ACC112 (cell line): ENCODE results near the gene PRSS8.
A peak's percentile ranks its signal among the peaks of the same experiment; 100 is the strongest.

Source experiments
- H2AFZ ChIP-seq: fragments of 200-600 bp; sonication (generic); one replicate; pipeline ENCODE4 v1.6.0; 2017; ENCODE audit warnings: antibody characterized with exemption, low read length; ENCODE audit not compliant: unreplicated experiment
- H3K27ac ChIP-seq: fragments of 200-600 bp; sonication (generic); 2 replicates; pipeline ENCODE4 v1.5.1; 2014; ENCODE audit warnings: low read depth, mild to moderate bottlenecking, antibody characterized with exemption, low read length, moderate library complexity
- H3K27me3 ChIP-seq: fragments of 200-600 bp; sonication (generic); 2 replicates; pipeline ENCODE4 v1.6.1; 2014; ENCODE audit warnings: mild to moderate bottlenecking, antibody characterized with exemption, low read length, moderate library complexity, mixed read lengths; ENCODE audit not compliant: insufficient read depth
- H3K36me3 ChIP-seq: fragments of 200-600 bp; sonication (generic); 2 replicates; pipeline ENCODE4 v1.6.1; 2016; ENCODE audit warnings: mild to moderate bottlenecking, antibody characterized with exemption, low read length, moderate library complexity, mixed read lengths; ENCODE audit not compliant: insufficient read depth
- H3K4me1 ChIP-seq: fragments of 200-600 bp; sonication (generic); one replicate; pipeline ENCODE4 v1.6.1; 2016; ENCODE audit warnings: low read length, mixed read lengths; ENCODE audit not compliant: insufficient read depth, unreplicated experiment, control insufficient read depth
- H3K4me3 ChIP-seq: fragments of 200-600 bp; sonication (generic); 2 replicates; pipeline ENCODE4 v1.5.1; 2014; ENCODE audit warnings: mild to moderate bottlenecking, low read depth, low read length
- H3K79me2 ChIP-seq: fragments of 200-600 bp; sonication (generic); one replicate; pipeline ENCODE4 v1.6.0; 2016; ENCODE audit warnings: low read length; ENCODE audit not compliant: control insufficient read depth, unreplicated experiment, insufficient read depth

PRSS8 gene

GRCh38 chr16:31099860-31100638, 35.5 kb downstream of the PRSS8 start:
- H3K4me3 ChIP-seq: no peak overlapping the region
- no peaks in the 10 kb centered on the region for H3K36me3 ChIP-seq
- H2AFZ ChIP-seq: peak overlapping the region; percentile 63
- peaks cover 7% of the 10 kb centered on the region for H3K4me1 ChIP-seq
- no peaks in the 10 kb centered on the region for H3K79me2 ChIP-seq
- H3K27ac ChIP-seq: peak overlapping the region; percentile 60
- H3K27me3 ChIP-seq: no peaks in the 10 kb centered on the region

- Histone ChIP-seq H3K27me3 (no peaks in the 10 kb centered on the region), H3K27ac (peak within 1 kb of the TSS; percentile 25), H3K79me2 (peaks cover 38% of the 10 kb centered on the region), H2AFZ (peak within 1 kb of the TSS; percentile 81), H3K4me1 (peaks cover 10% of the 10 kb centered on the region), H3K36me3 (no peaks in the 10 kb centered on the region), H3K4me3 (peak within 1 kb of the TSS; percentile 93)
Observed at GRCh38 chr16:31094424-31095120, 41.0 kb downstream of the PRSS8 start, which contains the start of gene VKORC1. Gene VKORC1 (minus strand): TSS chr16:31094797. CDS start chr16:31094729, 68 bp downstream.

GRCh38 chr16:31094088-31094423, 41.5 kb downstream of the PRSS8 start:
- Histone ChIP-seq H3K36me3 (no peaks in the 10 kb centered on the region), H3K4me1 (peaks cover 10% of the 10 kb centered on the region), H3K27ac (peak overlapping the region; percentile 25), H3K27me3 (no peaks in the 10 kb centered on the region), H2AFZ (peak overlapping the region; percentile 58), H3K4me3 (peak overlapping the region; percentile 93), H3K79me2 (peaks cover 38% of the 10 kb centered on the region)

- no peak overlapping the region for H2AFZ ChIP-seq
- peak overlapping the region; percentile 93 for H3K4me3 ChIP-seq
- H3K79me2 ChIP-seq: peaks cover 46% of the 10 kb centered on the region
- H3K27me3 ChIP-seq: no peaks in the 10 kb centered on the region
- peaks cover 10% of the 10 kb centered on the region for H3K4me1 ChIP-seq
- no peak overlapping the region for H3K27ac ChIP-seq
- H3K36me3 ChIP-seq: no peaks in the 10 kb centered on the region
Observed at GRCh38 chr16:31093132-31093703, 42.3 kb downstream of the PRSS8 start.

- Histone ChIP-seq H3K79me2 (peaks cover 47% of the 10 kb centered on the region), H2AFZ (no peak overlapping the region), H3K36me3 (no peaks in the 10 kb centered on the region), H3K27ac (no peak overlapping the region; the same call in 1 of the 2 replicates), H3K4me1 (peaks cover 10% of the 10 kb centered on the region), H3K27me3 (no peaks in the 10 kb centered on the region), H3K4me3 (no peak overlapping the region)
Observed at GRCh38 chr16:31092330-31092729, 43.2 kb downstream of the PRSS8 start.

- Histone ChIP-seq H3K36me3 (no peaks in the 10 kb centered on the region), H3K4me1 (peaks cover 10% of the 10 kb centered on the region)
Observed at GRCh38 chr16:31090540-31090939, 45.0 kb downstream of the PRSS8 start.

GRCh38 chr16:31089199-31089598, 46.3 kb downstream of the PRSS8 start:
- H3K27ac ChIP-seq: no peak overlapping the region
- H3K4me1 ChIP-seq: peaks cover 10% of the 10 kb centered on the region
- H2AFZ ChIP-seq: no peak overlapping the region
- H3K79me2 ChIP-seq: peaks cover 44% of the 10 kb centered on the region
- peaks cover 2% of the 10 kb centered on the region; the same call in 1 of the 2 replicates for H3K36me3 ChIP-seq
- H3K4me3 ChIP-seq: no peak overlapping the region
- no peaks in the 10 kb centered on the region for H3K27me3 ChIP-seq

More at GRCh38 chr16:31090540-31090939, 45.0 kb downstream of the PRSS8 start:
- Histone ChIP-seq H3K79me2 (peaks cover 47% of the 10 kb centered on the region), H2AFZ (no peak overlapping the region), H3K27ac (no peak overlapping the region), H3K27me3 (no peaks in the 10 kb centered on the region), H3K4me3 (no peak overlapping the region)

- H3K27ac ChIP-seq: no peak within 1 kb of the TSS
- H3K27me3 ChIP-seq: no peaks in the 10 kb centered on the region
- H3K79me2 ChIP-seq: peaks cover 38% of the 10 kb centered on the region
- H3K36me3 ChIP-seq: peaks cover 7% of the 10 kb centered on the region; the same call in 1 of the 2 replicates
- H3K4me1 ChIP-seq: peaks cover 10% of the 10 kb centered on the region
- H2AFZ ChIP-seq: no peak within 1 kb of the TSS
- H3K4me3 ChIP-seq: no peak within 1 kb of the TSS
Observed at GRCh38 chr16:31088459-31089183, 46.9 kb downstream of the PRSS8 start, which contains the start of gene PRSS53. Gene PRSS53 (minus strand): TSS chr16:31088943. CDS start chr16:31088809, 134 bp downstream.

- Histone ChIP-seq H2AFZ (no peak overlapping the region), H3K79me2 (peaks cover 33% of the 10 kb centered on the region), H3K27me3 (no peaks in the 10 kb centered on the region), H3K4me3 (no peak overlapping the region), H3K4me1 (peaks cover 10% of the 10 kb centered on the region), H3K36me3 (peaks cover 7% of the 10 kb centered on the region; the same call in 1 of the 2 replicates), H3K27ac (no peak overlapping the region)
Observed at GRCh38 chr16:31087971-31088370, 47.6 kb downstream of the PRSS8 start.

GRCh38 chr16:31087481-31087880, 48.0 kb downstream of the PRSS8 start:
- Histone ChIP-seq H3K4me3 (no peak overlapping the region), H3K27me3 (no peaks in the 10 kb centered on the region), H3K79me2 (peaks cover 28% of the 10 kb centered on the region), H2AFZ (no peak overlapping the region), H3K36me3 (peaks cover 7% of the 10 kb centered on the region; the same call in 1 of the 2 replicates), H3K27ac (no peak overlapping the region), H3K4me1 (peaks cover 8% of the 10 kb centered on the region)
